Measurements from ENCODE around the gene STX16. TPM values are rescaled to one million over a fixed set of nuclear protein-coding genes. Genes with fewer than 3 reads are reported as not detected.

The STX16 gene
- total RNA-seq, 1 experiment from 2014 or later, result 93.3 TPM

DNA sequence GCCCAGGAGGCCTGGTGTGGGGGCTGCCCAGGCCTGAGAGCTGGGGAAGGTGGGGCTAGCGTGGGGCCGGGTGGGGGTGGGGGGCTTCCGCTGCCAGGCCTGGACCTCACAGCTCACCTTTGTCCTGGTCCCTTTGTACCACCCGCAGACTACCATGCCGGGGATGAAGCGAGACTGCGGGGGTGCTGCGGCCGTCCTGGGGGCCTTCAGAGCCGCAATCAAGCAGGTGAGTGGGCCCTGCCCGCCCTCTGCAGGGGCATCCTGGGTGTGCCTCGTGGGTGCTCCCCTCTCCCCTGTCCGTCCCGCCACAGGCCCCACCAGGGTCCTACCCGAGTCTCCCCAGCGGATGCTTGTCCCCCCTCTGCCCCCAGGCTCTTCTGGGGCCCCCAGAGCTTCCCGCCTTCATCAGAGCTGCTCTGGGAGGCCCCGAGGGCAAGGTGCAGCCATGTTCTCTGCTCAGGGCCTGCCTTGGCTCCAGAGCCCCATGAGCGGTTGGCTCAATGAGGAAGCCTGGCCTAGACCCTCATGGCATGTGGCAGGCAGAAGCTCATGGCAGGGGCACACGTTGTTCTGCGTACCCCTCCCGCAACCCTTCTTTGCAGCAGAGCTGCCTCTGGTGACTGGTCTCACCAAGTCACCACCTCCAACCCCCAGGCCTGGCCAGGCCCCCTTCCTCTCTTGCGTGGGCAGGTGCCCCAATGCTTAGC, 56.0 kb downstream of the STX16 start:
- no peak overlapping the region for H3K4me3 Mint-ChIP-seq (ENCODE audit: unreplicated experiment)
- intact Hi-C loops (cut with micrococcal nuclease), result no loop called here
- POLR2A ChIA-PET, result no interaction called here
- H3K36me3 Mint-ChIP-seq (ENCODE audit: insufficient read depth, unreplicated experiment), result peaks cover 25% of the 10 kb centered on the region
- TF ChIP-seq, protein P1, sequence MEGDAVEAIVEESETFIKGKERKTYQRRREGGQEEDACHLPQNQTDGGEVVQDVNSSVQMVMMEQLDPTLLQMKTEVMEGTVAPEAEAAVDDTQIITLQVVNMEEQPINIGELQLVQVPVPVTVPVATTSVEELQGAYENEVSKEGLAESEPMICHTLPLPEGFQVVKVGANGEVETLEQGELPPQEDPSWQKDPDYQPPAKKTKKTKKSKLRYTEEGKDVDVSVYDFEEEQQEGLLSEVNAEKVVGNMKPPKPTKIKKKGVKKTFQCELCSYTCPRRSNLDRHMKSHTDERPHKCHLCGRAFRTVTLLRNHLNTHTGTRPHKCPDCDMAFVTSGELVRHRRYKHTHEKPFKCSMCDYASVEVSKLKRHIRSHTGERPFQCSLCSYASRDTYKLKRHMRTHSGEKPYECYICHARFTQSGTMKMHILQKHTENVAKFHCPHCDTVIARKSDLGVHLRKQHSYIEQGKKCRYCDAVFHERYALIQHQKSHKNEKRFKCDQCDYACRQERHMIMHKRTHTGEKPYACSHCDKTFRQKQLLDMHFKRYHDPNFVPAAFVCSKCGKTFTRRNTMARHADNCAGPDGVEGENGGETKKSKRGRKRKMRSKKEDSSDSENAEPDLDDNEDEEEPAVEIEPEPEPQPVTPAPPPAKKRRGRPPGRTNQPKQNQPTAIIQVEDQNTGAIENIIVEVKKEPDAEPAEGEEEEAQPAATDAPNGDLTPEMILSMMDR (IDR thresholded peaks at IDR 0.05; ENCODE audit: unreplicated experiment), result no peak
- BruUV-seq (replicated peaks), result no TSS peak
- no peaks in the 10 kb centered on the region for H3K4me1 Mint-ChIP-seq (ENCODE audit: insufficient read depth, unreplicated experiment)
- H3K27me3 Mint-ChIP-seq (ENCODE audit: insufficient read depth, unreplicated experiment), result no peaks in the 10 kb centered on the region
- CTCF ChIA-PET, result interaction anchor here (0.6 to 0.7 kb wide), 2 partner anchors 255 to 789 kb away, joined by 3 read pairs; no protein-coding TSS in a partner anchor
- H3K9me3 Mint-ChIP-seq (ENCODE audit: unreplicated experiment), result no peaks in the 10 kb centered on the region
- no peak overlapping the region for H3K27ac Mint-ChIP-seq (ENCODE audit: low read depth, unreplicated experiment)
- DNase-seq (ENCODE audit: unreplicated experiment), result no peak

DNA sequence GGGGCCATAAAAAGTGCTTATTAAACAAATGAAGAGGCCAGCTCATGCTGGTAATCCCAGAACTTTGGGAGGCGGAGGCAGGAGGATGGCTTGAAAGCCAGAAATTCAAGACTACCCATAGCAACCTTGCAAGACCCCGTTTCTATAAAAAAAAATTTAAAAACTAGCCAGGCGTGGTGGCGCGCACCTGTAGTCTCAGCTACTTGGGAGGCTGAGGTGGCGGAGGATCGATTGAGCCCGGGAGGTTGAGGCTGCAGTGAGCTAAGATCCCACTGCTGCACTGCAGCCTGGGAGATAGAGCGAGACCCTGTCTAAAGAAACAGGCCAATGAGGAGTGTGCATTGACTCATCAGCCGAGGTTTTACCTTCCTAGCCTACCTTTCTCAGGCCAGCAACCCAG, 56.7 kb downstream of the STX16 start:
- Mint-ChIP-seq H3K4me1 (ENCODE audit: insufficient read depth, unreplicated experiment) (no peaks in the 10 kb centered on the region), H3K27me3 (ENCODE audit: insufficient read depth, unreplicated experiment) (no peaks in the 10 kb centered on the region), H3K36me3 (ENCODE audit: insufficient read depth, unreplicated experiment) (peaks cover 22% of the 10 kb centered on the region), H3K27ac (ENCODE audit: low read depth, unreplicated experiment) (no peak overlapping the region), H3K9me3 (ENCODE audit: unreplicated experiment) (no peaks in the 10 kb centered on the region), H3K4me3 (ENCODE audit: unreplicated experiment) (no peak overlapping the region)
- intact Hi-C loops (cut with micrococcal nuclease), result no loop called here
- TF ChIP-seq, protein P1 (IDR thresholded peaks at IDR 0.05; ENCODE audit: unreplicated experiment), result no peak
- BruUV-seq (replicated peaks), result no TSS peak
- POLR2A ChIA-PET, result no interaction called here
- no peak for DNase-seq (ENCODE audit: unreplicated experiment)
- CTCF ChIA-PET, result interaction anchor here (0.6 kb wide), 1 partner anchor 788 kb away, joined by 3 read pairs; no protein-coding TSS in a partner anchor

DNA sequence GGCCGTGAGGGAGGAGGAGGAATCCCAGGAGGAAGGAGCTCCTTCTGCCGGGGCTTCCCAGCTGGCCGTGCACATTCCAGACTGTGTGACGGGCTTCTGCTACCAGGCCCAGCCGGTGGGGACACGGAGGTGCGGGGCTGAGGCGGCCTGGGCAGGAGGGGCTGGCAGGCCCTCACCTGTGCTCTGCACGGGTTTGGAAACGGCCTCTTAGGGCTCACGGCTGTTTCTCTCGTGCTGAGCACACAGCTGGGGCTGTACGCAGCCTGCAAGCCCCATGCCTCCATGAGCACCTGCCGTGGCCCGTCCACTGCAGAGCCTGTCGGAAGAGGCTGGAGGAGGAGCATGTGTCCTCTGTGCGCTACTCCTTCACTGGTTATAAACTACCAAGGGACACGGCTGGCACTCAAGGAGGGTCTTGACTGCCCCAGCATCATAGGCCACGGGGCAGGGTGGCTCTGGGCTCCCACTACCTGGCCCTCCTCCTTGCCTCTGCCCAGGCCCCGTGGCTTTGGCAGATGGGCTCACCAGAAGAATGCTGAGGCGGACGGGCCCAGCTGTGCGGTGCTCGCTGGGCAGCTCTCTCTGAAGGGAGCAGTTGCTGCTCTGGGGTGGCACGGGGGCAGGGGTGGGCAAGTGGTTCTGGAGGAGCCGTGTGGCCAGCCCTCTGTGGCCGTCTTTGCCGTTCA, 57.3 kb downstream of the STX16 start:
- no peaks in the 10 kb centered on the region for H3K27me3 Mint-ChIP-seq (ENCODE audit: insufficient read depth, unreplicated experiment)
- intact Hi-C loops (cut with micrococcal nuclease), result no loop called here
- H3K36me3 Mint-ChIP-seq (ENCODE audit: insufficient read depth, unreplicated experiment), result peaks cover 16% of the 10 kb centered on the region
- H3K4me1 Mint-ChIP-seq (ENCODE audit: insufficient read depth, unreplicated experiment), result no peaks in the 10 kb centered on the region
- no TSS peak for BruUV-seq (replicated peaks)
- no peak overlapping the region for H3K4me3 Mint-ChIP-seq (ENCODE audit: unreplicated experiment)
- ChIA-PET CTCF (interaction anchor here (0.6 to 0.7 kb wide), 2 partner anchors 47 to 82 kb away, joined by 3 read pairs; no protein-coding TSS in a partner anchor), POLR2A (no interaction called here)
- no peak for DNase-seq (ENCODE audit: unreplicated experiment)
- H3K27ac Mint-ChIP-seq (ENCODE audit: low read depth, unreplicated experiment), result no peak overlapping the region
- TF ChIP-seq, protein P1 (IDR thresholded peaks at IDR 0.05; ENCODE audit: unreplicated experiment), result no peak
- no peaks in the 10 kb centered on the region for H3K9me3 Mint-ChIP-seq (ENCODE audit: unreplicated experiment)

DNA sequence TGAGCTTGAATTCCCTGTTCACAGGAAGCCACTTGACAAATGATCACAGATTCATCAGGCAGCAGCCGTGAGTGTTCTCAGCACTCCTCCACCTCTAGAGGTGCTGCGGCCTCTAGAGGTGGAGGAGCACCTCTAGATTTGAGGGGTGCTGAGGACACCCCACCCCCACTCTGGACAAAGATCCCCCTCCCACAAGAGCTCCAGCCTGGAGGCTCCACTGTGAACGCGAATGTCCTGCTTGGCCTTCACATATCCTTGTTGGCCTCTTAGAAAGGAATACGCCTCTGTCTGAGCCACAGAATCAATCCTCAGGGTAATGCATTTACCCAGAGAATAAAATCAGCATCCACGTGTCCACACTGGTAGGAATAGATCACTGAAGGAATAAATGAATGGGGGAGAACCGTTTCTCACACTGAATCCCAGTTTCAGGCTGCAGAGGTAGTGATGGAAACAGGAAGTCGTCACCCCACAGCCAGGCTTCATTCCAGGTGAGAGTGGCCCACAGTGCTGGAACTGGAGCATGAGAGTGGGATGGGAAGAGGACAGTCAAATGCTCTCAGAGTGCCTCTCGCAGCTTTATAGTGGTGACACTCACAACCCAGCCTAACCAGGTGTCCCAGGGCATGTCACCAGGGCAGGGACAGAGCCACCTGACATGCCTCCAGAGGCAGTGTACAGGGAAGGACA, 58.1 kb downstream of the STX16 start:
- TF ChIP-seq, protein P1 (IDR thresholded peaks at IDR 0.05; ENCODE audit: unreplicated experiment), result no peak
- H3K9me3 Mint-ChIP-seq (ENCODE audit: unreplicated experiment), result no peaks in the 10 kb centered on the region
- H3K36me3 Mint-ChIP-seq (ENCODE audit: insufficient read depth, unreplicated experiment), result peaks cover 11% of the 10 kb centered on the region
- H3K4me1 Mint-ChIP-seq (ENCODE audit: insufficient read depth, unreplicated experiment), result no peaks in the 10 kb centered on the region
- H3K27me3 Mint-ChIP-seq (ENCODE audit: insufficient read depth, unreplicated experiment), result no peaks in the 10 kb centered on the region
- no peak for DNase-seq (ENCODE audit: unreplicated experiment)
- CTCF ChIA-PET, result interaction anchor here (0.6 to 0.7 kb wide), 2 partner anchors 46 to 82 kb away, joined by 3 read pairs; no protein-coding TSS in a partner anchor
- intact Hi-C loops (cut with micrococcal nuclease), result no loop called here
- no peak overlapping the region for H3K27ac Mint-ChIP-seq (ENCODE audit: low read depth, unreplicated experiment)
- H3K4me3 Mint-ChIP-seq (ENCODE audit: unreplicated experiment), result no peak overlapping the region
- POLR2A ChIA-PET, result no interaction called here
- no TSS peak for BruUV-seq (replicated peaks)

All from MCF 10A (cell line).